ENCODE data around the gene GPR83.

GPR83 gene

GRCh38 chr11:94445641-94446040 is 44.4 kb upstream of the GPR83 start:
- peaks cover 28% of the 10 kb centered on the region for H3K36me3 Mint-ChIP-seq (ENCODE audit: low read depth)
- no peak overlapping the region for H3K4me3 Mint-ChIP-seq
- DNase-seq, result no peak
- no peaks in the 10 kb centered on the region for H3K9me3 Mint-ChIP-seq
- H3K27me3 Mint-ChIP-seq (ENCODE audit: low read depth, poor library complexity), result peaks cover 5% of the 10 kb centered on the region
- TF ChIP-seq CTCF (IDR thresholded peaks at IDR 0.05), result no peak
- H3K27ac Mint-ChIP-seq, result no peak overlapping the region
- H3K4me1 Mint-ChIP-seq, result no peaks in the 10 kb centered on the region

GRCh38 chr11:94433049-94433448 is 31.8 kb upstream of the GPR83 start:
- DNase-seq, result no peak
- no peaks in the 10 kb centered on the region for H3K4me1 Mint-ChIP-seq
- H3K27me3 Mint-ChIP-seq (ENCODE audit: low read depth, poor library complexity), result no peaks in the 10 kb centered on the region
- TF ChIP-seq CTCF (IDR thresholded peaks at IDR 0.05), result no peak
- no peak overlapping the region for H3K4me3 Mint-ChIP-seq
- peaks cover 67% of the 10 kb centered on the region for H3K36me3 Mint-ChIP-seq (ENCODE audit: low read depth)
- peak overlapping the region; percentile 3 for H3K27ac Mint-ChIP-seq
- H3K9me3 Mint-ChIP-seq, result peaks cover 10% of the 10 kb centered on the region

- DNase-seq, result no peak
- H3K36me3 Mint-ChIP-seq (ENCODE audit: low read depth), result peaks cover 70% of the 10 kb centered on the region
- no peak overlapping the region for H3K27ac Mint-ChIP-seq
- H3K4me3 Mint-ChIP-seq, result no peak overlapping the region
- H3K27me3 Mint-ChIP-seq (ENCODE audit: low read depth, poor library complexity), result peaks cover 4% of the 10 kb centered on the region
- peaks cover 25% of the 10 kb centered on the region for H3K9me3 Mint-ChIP-seq
- TF ChIP-seq CTCF (IDR thresholded peaks at IDR 0.05), result no peak
- no peaks in the 10 kb centered on the region for H3K4me1 Mint-ChIP-seq
These were observed 23.4 kb upstream of the GPR83 start for GRCh38 chr11:94424662-94425061.

GRCh38 chr11:94424011-94424410 is 22.8 kb upstream of the GPR83 start:
- no peak overlapping the region for H3K4me3 Mint-ChIP-seq
- peaks cover 25% of the 10 kb centered on the region for H3K9me3 Mint-ChIP-seq
- H3K27me3 Mint-ChIP-seq (ENCODE audit: low read depth, poor library complexity), result peaks cover 4% of the 10 kb centered on the region
- peaks cover 64% of the 10 kb centered on the region for H3K36me3 Mint-ChIP-seq (ENCODE audit: low read depth)
- no peak for TF ChIP-seq CTCF (IDR thresholded peaks at IDR 0.05)
- H3K4me1 Mint-ChIP-seq, result no peaks in the 10 kb centered on the region
- DNase-seq, result no peak
- H3K27ac Mint-ChIP-seq, result no peak overlapping the region

GRCh38 chr11:94423507-94423906 is 22.3 kb upstream of the GPR83 start:
- Mint-ChIP-seq H3K36me3 (ENCODE audit: low read depth) (peaks cover 59% of the 10 kb centered on the region), H3K9me3 (peaks cover 20% of the 10 kb centered on the region), H3K4me3 (no peak overlapping the region), H3K4me1 (no peaks in the 10 kb centered on the region), H3K27ac (no peak overlapping the region), H3K27me3 (ENCODE audit: low read depth, poor library complexity) (peaks cover 4% of the 10 kb centered on the region)
- DNase-seq, result peak; percentile 24
- TF ChIP-seq CTCF (IDR thresholded peaks at IDR 0.05), result no peak

GRCh38 chr11:94418123-94418765 is 17.0 kb upstream of the GPR83 start:
- H3K36me3 Mint-ChIP-seq (ENCODE audit: low read depth), result peaks cover 31% of the 10 kb centered on the region
- no peak for DNase-seq
- no peak for TF ChIP-seq CTCF (IDR thresholded peaks at IDR 0.05)
- no peaks in the 10 kb centered on the region for H3K27me3 Mint-ChIP-seq (ENCODE audit: low read depth, poor library complexity)
- H3K4me1 Mint-ChIP-seq, result no peaks in the 10 kb centered on the region
- no peaks in the 10 kb centered on the region for H3K9me3 Mint-ChIP-seq
- H3K4me3 Mint-ChIP-seq, result no peak overlapping the region
- H3K27ac Mint-ChIP-seq, result no peak overlapping the region

Measured in nephron progenitor cell (in vitro differentiated cells).